DMS53 treated with DMSO at 0.1 percent for 48 hours (cell line): Measurements from ENCODE around the gene FLRT1.

ENCODE experiments used
- DNase-seq: peaks from one replicate; lab custom pipeline; 2025; ENCODE audit not compliant: unreplicated experiment; lab: John Stamatoyannopoulos, UW

FLRT1 gene, protein sequence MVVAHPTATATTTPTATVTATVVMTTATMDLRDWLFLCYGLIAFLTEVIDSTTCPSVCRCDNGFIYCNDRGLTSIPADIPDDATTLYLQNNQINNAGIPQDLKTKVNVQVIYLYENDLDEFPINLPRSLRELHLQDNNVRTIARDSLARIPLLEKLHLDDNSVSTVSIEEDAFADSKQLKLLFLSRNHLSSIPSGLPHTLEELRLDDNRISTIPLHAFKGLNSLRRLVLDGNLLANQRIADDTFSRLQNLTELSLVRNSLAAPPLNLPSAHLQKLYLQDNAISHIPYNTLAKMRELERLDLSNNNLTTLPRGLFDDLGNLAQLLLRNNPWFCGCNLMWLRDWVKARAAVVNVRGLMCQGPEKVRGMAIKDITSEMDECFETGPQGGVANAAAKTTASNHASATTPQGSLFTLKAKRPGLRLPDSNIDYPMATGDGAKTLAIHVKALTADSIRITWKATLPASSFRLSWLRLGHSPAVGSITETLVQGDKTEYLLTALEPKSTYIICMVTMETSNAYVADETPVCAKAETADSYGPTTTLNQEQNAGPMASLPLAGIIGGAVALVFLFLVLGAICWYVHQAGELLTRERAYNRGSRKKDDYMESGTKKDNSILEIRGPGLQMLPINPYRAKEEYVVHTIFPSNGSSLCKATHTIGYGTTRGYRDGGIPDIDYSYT

GRCh38 chr11:64035576-64035975 lies at the start of gene FLRT1:
Gene FLRT1, plus strand, starts transcription at chr11:64035931. Its CDS starts 80,337 bp downstream, at chr11:64116268.
- DNase-seq = no peak

- peak; percentile 87 for DNase-seq
These were observed 49.4 kb upstream of the FLRT1 start, which contains the start of gene OTUB1 for GRCh38 chr11:63986156-63986931. Gene OTUB1, plus strand, starts transcription at chr11:63986438. Its CDS starts 19 bp downstream, at chr11:63986457.

- no peak for DNase-seq
These were observed 48.7 kb upstream of the FLRT1 start for GRCh38 chr11:63986932-63987513.

- DNase-seq = no peak
These were observed 44.2 kb upstream of the FLRT1 start for GRCh38 chr11:63991558-63991957.

DNA sequence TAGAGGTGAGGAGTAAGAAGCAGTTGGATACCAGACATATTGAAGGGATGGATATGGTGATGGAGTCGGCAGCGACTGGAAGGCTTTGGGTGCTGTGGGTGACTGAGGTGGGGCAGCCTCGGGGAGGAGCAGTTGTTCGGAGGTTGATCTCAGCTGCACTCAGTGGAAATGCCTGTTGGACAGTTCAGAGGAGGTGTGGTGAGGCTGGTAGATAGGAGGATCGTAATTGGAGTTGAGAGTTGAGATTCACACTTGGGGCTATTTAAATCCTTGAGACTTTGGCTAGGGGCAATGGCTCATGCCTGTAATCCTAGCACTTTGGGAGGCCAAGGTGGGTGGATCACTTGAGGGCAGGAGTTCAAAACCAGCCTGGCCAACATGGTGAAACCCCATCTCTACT lies 42.6 kb upstream of the FLRT1 start:
- DNase-seq = no peak

GRCh38 chr11:63993993-63994392 lies 41.7 kb upstream of the FLRT1 start:
- DNase-seq = no peak

DNA sequence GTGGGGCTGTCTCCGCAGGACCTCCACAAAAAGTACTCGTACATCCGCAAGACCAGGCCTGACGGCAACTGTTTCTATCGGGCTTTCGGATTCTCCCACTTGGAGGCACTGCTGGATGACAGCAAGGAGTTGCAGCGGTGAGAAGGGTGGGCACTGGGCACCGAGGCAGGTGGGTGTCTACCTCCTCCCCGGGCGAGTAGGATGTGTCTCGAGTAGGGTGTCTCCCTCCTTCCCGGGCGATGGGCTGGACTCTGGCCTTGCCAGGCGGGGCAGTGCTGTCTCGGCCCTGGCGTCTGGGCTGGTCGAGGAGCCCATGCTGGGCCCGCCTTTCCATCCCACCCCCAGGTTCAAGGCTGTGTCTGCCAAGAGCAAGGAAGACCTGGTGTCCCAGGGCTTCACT lies 39.2 kb upstream of the FLRT1 start:
- no peak for DNase-seq

- no peak for DNase-seq
These were observed 38.5 kb upstream of the FLRT1 start for GRCh38 chr11:63997104-63997700.

DNA sequence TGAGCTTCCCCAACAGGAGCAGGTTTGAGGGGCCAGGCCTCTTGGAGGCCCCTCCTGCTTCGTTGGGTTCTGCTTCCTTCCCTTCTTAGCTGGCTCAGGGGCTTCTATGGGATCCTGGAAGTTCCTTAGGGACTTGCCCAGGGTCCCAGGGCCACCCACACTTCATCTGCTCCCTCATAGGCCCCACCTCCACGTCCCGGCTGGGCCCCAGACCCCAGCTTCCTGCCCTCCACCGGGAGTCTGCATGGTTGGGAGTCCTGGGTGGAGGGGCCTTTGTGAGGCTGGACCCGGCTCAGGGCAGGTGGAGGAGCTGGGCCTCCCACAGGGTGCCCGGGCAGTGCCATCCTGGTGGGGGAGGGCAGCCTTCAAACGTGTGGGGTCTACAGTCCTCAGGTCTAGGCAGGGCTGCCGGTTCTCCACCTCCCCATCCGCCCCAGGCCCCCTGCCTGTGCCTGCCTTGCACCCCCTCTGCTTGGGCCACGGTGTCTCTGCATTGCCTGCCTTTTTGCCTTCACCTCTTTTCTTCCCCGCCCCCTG lies 37.9 kb upstream of the FLRT1 start:
- no peak for DNase-seq

DNA sequence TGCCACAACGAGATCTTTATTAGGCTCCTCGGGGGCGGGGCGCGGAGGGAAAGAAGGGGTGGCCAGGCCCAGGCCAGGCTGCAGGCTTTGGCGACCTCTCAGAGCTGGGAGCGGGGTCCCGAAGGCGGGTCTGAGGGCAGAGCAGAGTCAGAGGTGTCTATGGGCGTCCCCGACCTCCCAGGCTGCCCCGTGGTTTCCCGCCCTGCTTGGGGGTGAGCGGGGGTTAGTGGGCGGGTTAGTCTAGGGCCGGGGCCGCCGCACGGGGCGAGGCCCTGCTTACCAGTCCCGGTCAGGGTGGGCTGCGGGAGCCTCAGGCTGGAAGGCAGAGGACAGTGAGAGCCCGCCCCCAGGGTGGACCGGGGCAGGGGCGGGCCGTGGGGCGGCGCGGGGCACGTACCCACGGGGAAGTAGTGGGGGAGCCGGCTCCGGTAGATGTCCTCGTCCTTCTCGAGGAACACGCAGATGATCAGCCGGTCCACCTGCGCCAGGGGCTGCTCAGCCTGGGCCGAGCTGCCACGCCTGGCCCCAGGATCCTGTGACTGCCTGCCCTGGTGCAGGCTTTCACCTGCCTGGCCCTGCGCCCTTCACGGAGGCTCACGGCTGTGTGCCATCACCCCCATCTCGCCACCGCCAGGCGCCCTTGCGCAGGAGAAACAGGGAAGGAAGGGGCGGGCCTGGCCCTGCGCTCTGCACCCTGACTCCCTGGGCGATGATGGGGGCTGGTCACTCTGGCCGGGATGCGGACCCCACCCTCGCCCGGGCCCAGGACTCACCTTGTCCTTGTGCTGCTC lies 37.0 kb upstream of the FLRT1 start:
- DNase-seq = no peak

DNA sequence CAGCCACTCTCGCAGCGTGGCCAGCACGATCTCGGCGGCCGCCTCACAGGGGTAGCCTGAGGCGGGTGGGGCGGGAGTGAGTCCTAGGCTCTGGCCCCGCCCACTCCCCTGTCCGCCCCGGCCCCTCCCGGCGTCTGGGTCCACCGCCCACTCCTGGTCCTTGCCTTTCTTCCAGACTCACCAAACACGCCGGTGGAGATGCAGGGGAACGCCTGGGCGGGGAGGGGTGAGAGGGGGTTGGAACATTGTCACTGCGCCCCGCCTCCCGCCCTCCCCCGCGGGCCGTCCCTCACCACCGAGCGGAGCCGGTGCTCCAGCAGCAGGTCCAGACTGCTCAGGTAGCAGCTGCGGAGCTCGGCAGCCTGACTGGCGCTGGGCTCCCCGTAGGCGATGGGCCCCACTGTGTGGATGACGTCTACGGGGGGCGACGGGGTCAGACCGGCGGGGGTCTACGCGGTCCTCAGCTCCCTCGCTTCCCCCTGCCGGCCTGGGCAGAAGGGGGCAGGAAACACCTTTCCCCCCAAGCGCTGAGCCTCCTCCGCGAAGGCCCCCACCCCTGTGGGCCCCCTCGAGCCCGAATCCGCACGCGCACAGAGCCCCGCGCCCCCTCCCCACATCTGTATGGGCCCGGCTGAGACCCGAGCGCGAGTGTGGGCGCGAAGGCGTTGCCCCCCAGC lies 36.2 kb upstream of the FLRT1 start:
- DNase-seq = no peak

- DNase-seq = no peak
These were observed 35.5 kb upstream of the FLRT1 start for GRCh38 chr11:64000026-64000739.

- DNase-seq = no peak
These were observed 34.8 kb upstream of the FLRT1 start for GRCh38 chr11:64000740-64001483.

GRCh38 chr11:64001484-64002420 lies 34.0 kb upstream of the FLRT1 start:
- DNase-seq = no peak

GRCh38 chr11:64003807-64004589 lies 31.7 kb upstream of the FLRT1 start:
- DNase-seq = no peak

DNA sequence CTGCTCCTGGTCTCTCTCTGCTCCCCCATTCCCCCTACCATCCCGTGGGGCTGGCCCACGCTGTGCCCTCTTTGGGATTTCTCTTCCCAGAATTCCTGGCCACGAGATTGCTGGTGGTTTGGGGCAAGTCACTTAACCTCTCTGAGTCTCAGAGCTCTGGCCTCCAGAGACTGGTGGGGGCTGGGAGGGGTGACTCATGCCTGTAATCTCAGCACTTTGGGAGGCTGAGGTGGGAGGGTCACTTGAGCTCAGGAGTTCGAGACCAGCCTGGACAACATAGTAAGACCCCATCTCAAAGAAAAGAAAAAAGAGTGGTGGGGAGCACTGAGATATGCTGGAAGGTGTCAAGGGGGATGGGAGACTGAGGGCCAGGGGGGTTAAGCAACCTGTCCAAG lies 31.1 kb upstream of the FLRT1 start:
- DNase-seq = no peak
